Measurements from ENCODE around the gene IL1RL1.

Gene IL1RL1

GRCh38 chr2:102310964-102311640 lies at the start of gene IL1RL1:
Gene IL1RL1, plus strand, starts transcription at chr2:102311563. Its CDS starts 26,702 bp downstream, at chr2:102338265.
- no peak for DNase-seq (ENCODE audit: low read depth in 4 of 4, low spot score in 1 of 4)

GRCh38 chr2:102262216-102263129 lies 48.9 kb upstream of the IL1RL1 start:
- no peak for DNase-seq (ENCODE audit: low read depth in 4 of 4, low spot score in 1 of 4)

- DNase-seq (ENCODE audit: low read depth in 4 of 4, low spot score in 1 of 4): no peak
These were observed 46.4 kb upstream of the IL1RL1 start for GRCh38 chr2:102264952-102265351.

- no peak for DNase-seq (ENCODE audit: low read depth in 4 of 4, low spot score in 1 of 4)
These were observed 45.2 kb upstream of the IL1RL1 start for GRCh38 chr2:102266204-102266603.

GRCh38 chr2:102267774-102268173 lies 43.6 kb upstream of the IL1RL1 start:
- DNase-seq (ENCODE audit: low read depth in 4 of 4, low spot score in 1 of 4): no peak

GRCh38 chr2:102268510-102269199 lies 42.7 kb upstream of the IL1RL1 start:
- no peak for DNase-seq (ENCODE audit: low read depth in 4 of 4, low spot score in 1 of 4)

GRCh38 chr2:102269200-102269524 lies 42.2 kb upstream of the IL1RL1 start:
- no peak for DNase-seq (ENCODE audit: low read depth in 4 of 4, low spot score in 1 of 4)

GRCh38 chr2:102271844-102272243 lies 39.5 kb upstream of the IL1RL1 start:
- DNase-seq (ENCODE audit: low read depth in 4 of 4, low spot score in 1 of 4): no peak

- DNase-seq (ENCODE audit: low read depth in 4 of 4, low spot score in 1 of 4): no peak
These were observed 37.6 kb upstream of the IL1RL1 start for GRCh38 chr2:102273619-102274211.

- no peak for DNase-seq (ENCODE audit: low read depth in 4 of 4, low spot score in 1 of 4)
These were observed 34.7 kb upstream of the IL1RL1 start for GRCh38 chr2:102276549-102277201.

GRCh38 chr2:102277202-102277700 lies 34.1 kb upstream of the IL1RL1 start:
- DNase-seq (ENCODE audit: low read depth in 4 of 4, low spot score in 1 of 4): no peak

- no peak for DNase-seq (ENCODE audit: low read depth in 4 of 4, low spot score in 1 of 4)
These were observed 32.5 kb upstream of the IL1RL1 start for GRCh38 chr2:102278720-102279390.

- no peak for DNase-seq (ENCODE audit: low read depth in 4 of 4, low spot score in 1 of 4)
These were observed 32.0 kb upstream of the IL1RL1 start for GRCh38 chr2:102279391-102279735.

GRCh38 chr2:102282678-102283091 lies 28.7 kb upstream of the IL1RL1 start:
- DNase-seq (ENCODE audit: low read depth in 4 of 4, low spot score in 1 of 4): no peak

GRCh38 chr2:102283996-102284395 lies 27.4 kb upstream of the IL1RL1 start:
- no peak for DNase-seq (ENCODE audit: low read depth in 4 of 4, low spot score in 1 of 4)

- no peak for DNase-seq (ENCODE audit: low read depth in 4 of 4, low spot score in 1 of 4)
These were observed 26.8 kb upstream of the IL1RL1 start for GRCh38 chr2:102284611-102285010.

- no peak for DNase-seq (ENCODE audit: low read depth in 4 of 4, low spot score in 1 of 4)
These were observed 26.0 kb upstream of the IL1RL1 start for GRCh38 chr2:102285368-102285767.

- no peak for DNase-seq (ENCODE audit: low read depth in 4 of 4, low spot score in 1 of 4)
These were observed 25.3 kb upstream of the IL1RL1 start for GRCh38 chr2:102286041-102286440.

- no peak for DNase-seq (ENCODE audit: low read depth in 4 of 4, low spot score in 1 of 4)
These were observed 22.2 kb upstream of the IL1RL1 start for GRCh38 chr2:102289129-102289528.

GRCh38 chr2:102290594-102290993 lies 20.8 kb upstream of the IL1RL1 start:
- no peak for DNase-seq (ENCODE audit: low read depth in 4 of 4, low spot score in 1 of 4)
